Liver (tissue), 9 donors: ENCODE measurements around the gene EXOC3L2. TPM values are rescaled to one million over a fixed set of nuclear protein-coding genes. Genes with fewer than 3 reads are reported as not detected.

Source experiments
- DNase-seq: peaks from one replicate; pipeline ENCODE4 v3.0.0-alpha.2; 2017; ENCODE audit warnings: low spot score
- H3K27ac ChIP-seq, 2 donors: one replicate each; pipeline ENCODE4 v1.7.0; 2013; ENCODE audit warnings: inconsistent platforms in 2 of 2, low read length in 2 of 2, control low read depth in 1 of 2, low read depth in 1 of 2, mild to moderate bottlenecking in 1 of 2
- H3K27me3 ChIP-seq, 4 donors: one replicate each; pipeline versions ENCODE4 v1.6.1 to v1.7.0; 2013; ENCODE audit warnings: low read length in 3 of 4, inconsistent platforms in 1 of 4, mild to moderate bottlenecking in 1 of 4, moderate library complexity in 1 of 4; ENCODE audit not compliant: control insufficient read depth in 4 of 4, insufficient read depth in 4 of 4
- H3K36me3 ChIP-seq, 4 donors: one replicate each; pipeline versions ENCODE4 v1.6.1 to v1.7.0; 2013; ENCODE audit warnings: low read length in 3 of 4, mild to moderate bottlenecking in 3 of 4, low read depth in 1 of 4, moderate library complexity in 1 of 4; ENCODE audit not compliant: control insufficient read depth in 4 of 4, insufficient read depth in 3 of 4
- H3K4me1 ChIP-seq, 4 donors: one replicate each; pipeline versions ENCODE4 v1.6.1 to v1.7.0; 2013; ENCODE audit warnings: low read length in 3 of 4, mild to moderate bottlenecking in 3 of 4, moderate library complexity in 1 of 4; ENCODE audit not compliant: control insufficient read depth in 4 of 4, insufficient read depth in 4 of 4
- H3K4me3 ChIP-seq, 3 donors: one replicate each; pipeline versions ENCODE4 v1.6.1 to v1.7.0; 2013; ENCODE audit warnings: low read length in 3 of 3, control low read depth in 1 of 3, low read depth in 1 of 3, mild to moderate bottlenecking in 1 of 3
- H3K9ac ChIP-seq, 2 donors: one replicate each; pipeline ENCODE4 v1.7.0; 2013; ENCODE audit warnings: low read length in 2 of 2, mild to moderate bottlenecking in 2 of 2, moderate library complexity in 2 of 2, control low read depth in 1 of 2, low read depth in 1 of 2
- H3K9me3 ChIP-seq, 4 donors: one replicate each; pipeline versions ENCODE4 v1.6.1 to v1.7.0; 2013; ENCODE audit warnings: low read length in 3 of 4; ENCODE audit not compliant: control insufficient read depth in 4 of 4
- EGR1 ChIP-seq, 2 donors: IDR thresholded peaks; 2 replicates each; pipeline ENCODE4 v1.6.1; 2016 to 2018; ENCODE audit warnings: antibody characterized with exemption in 2 of 2, low read depth in 2 of 2
- FOXA1 ChIP-seq: IDR thresholded peaks from 2 replicates; pipeline ENCODE4 v1.6.1; 2016; ENCODE audit warnings: antibody characterized with exemption
- FOXA2 ChIP-seq: IDR thresholded peaks from 2 replicates; pipeline ENCODE4 v1.6.1; 2016; ENCODE audit warnings: antibody characterized with exemption
- GABPA ChIP-seq, 2 donors: IDR thresholded peaks in 1 of 2; conservative IDR thresholded peaks in 1 of 2; 2 replicates each; pipeline ENCODE4 v1.6.1; 2016; ENCODE audit warnings: antibody characterized with exemption in 2 of 2, mild to moderate bottlenecking in 1 of 2, moderate library complexity in 1 of 2
- HNF4A ChIP-seq, 2 donors: conservative IDR thresholded peaks; 2 replicates each; pipeline ENCODE4 v1.6.1; 2016; ENCODE audit warnings: antibody characterized with exemption in 2 of 2, mild to moderate bottlenecking in 2 of 2
- HNF4G ChIP-seq: IDR thresholded peaks from 2 replicates; pipeline ENCODE4 v1.6.1; 2016; ENCODE audit warnings: antibody characterized with exemption
- JUND ChIP-seq, 2 donors: IDR thresholded peaks; 2 replicates each; pipeline ENCODE4 v1.6.1; 2016; ENCODE audit warnings: antibody characterized with exemption in 2 of 2
- NR2F2 ChIP-seq: IDR thresholded peaks from 2 replicates; pipeline ENCODE4 v1.6.1; 2016; ENCODE audit warnings: antibody characterized with exemption
- RAD21 ChIP-seq, 2 donors: IDR thresholded peaks; 2 replicates each; pipeline ENCODE4 v1.6.1; 2016; ENCODE audit warnings: antibody characterized with exemption in 2 of 2, mild to moderate bottlenecking in 2 of 2
- RXRA ChIP-seq, 2 donors: IDR thresholded peaks; 2 replicates each; pipeline ENCODE4 v1.6.1; 2017 to 2018; ENCODE audit warnings: antibody characterized with exemption in 2 of 2, mild to moderate bottlenecking in 1 of 2
- SP1 ChIP-seq: IDR thresholded peaks from 2 replicates; pipeline ENCODE4 v1.6.1; 2018; ENCODE audit warnings: antibody characterized with exemption, mild to moderate bottlenecking
- TAF1 ChIP-seq: conservative IDR thresholded peaks from 2 replicates; pipeline ENCODE4 v1.6.1; 2016; ENCODE audit warnings: antibody characterized with exemption, mild to moderate bottlenecking
- YY1 ChIP-seq: IDR thresholded peaks from 2 replicates; pipeline ENCODE4 v1.6.1; 2016; ENCODE audit warnings: antibody characterized with exemption, mild to moderate bottlenecking
- WGBS: extraction: QIAGEN DNeasy Blood & Tissue Kit; methylation state at CpG from one replicate; pipeline ENCODE4 v1.1.7; 2013; 5-methylcytosine and 5-hydroxymethylcytosine counted together
- polyA plus RNA-seq, 2 donors: library from polyadenylated mRNA; stranded (reverse) in 1 of 2; unstranded in 1 of 2; fragments of 200-250 nt in 1 of 2; fragments of >200 nt in 1 of 2; fragmentation: Nextera tagmentation in 1 of 2; extraction: Ambion mirVana in 1 of 2; gene quantifications; one replicate each; pipeline versions ENCODE4 v1.2.1 to v1.2.3, GENCODE V29; 2013 to 2015
- total RNA-seq, 2 donors: library from RNA; depleted of rRNA; stranded (reverse); fragments of >200 nt; gene quantifications; one replicate each; pipeline ENCODE4 v1.2.3, GENCODE V29; 2014
- TF ChIP-seq, protein P1 (sequence below): IDR thresholded peaks from 2 replicates; pipeline ENCODE4 v1.6.1; 2016; ENCODE audit warnings: antibody characterized with exemption
- TF ChIP-seq, protein P2 (sequence below): IDR thresholded peaks from 2 replicates; pipeline ENCODE4 v1.6.1; 2016; ENCODE audit warnings: antibody characterized with exemption, mild to moderate bottlenecking
- TF ChIP-seq, protein P3 (sequence below): IDR thresholded peaks from 2 replicates; pipeline ENCODE4 v1.6.1; 2016; ENCODE audit warnings: antibody characterized with exemption
- TF ChIP-seq, protein P4 (sequence below): IDR thresholded peaks from 2 replicates; pipeline ENCODE4 v1.6.1; 2016; ENCODE audit warnings: antibody characterized with exemption
- TF ChIP-seq, protein P5 (sequence below): fragments of 150-350 bp; IDR thresholded peaks from 2 replicates; pipeline ENCODE4 v1.5.1; 2017; ENCODE audit warnings: improper control_type of control experiment, low read depth, low read length; ENCODE audit not compliant: missing input control
- donor health status: healthy.
- donor health status: healthy.
- donor health status: healthy.
- donor health status: healthy.
- donor health status: healthy.

EXOC3L2 gene
- total and polyA plus RNA-seq, 4 donors: 1.3 to 7.3 (median 4.1) TPM

DNA sequence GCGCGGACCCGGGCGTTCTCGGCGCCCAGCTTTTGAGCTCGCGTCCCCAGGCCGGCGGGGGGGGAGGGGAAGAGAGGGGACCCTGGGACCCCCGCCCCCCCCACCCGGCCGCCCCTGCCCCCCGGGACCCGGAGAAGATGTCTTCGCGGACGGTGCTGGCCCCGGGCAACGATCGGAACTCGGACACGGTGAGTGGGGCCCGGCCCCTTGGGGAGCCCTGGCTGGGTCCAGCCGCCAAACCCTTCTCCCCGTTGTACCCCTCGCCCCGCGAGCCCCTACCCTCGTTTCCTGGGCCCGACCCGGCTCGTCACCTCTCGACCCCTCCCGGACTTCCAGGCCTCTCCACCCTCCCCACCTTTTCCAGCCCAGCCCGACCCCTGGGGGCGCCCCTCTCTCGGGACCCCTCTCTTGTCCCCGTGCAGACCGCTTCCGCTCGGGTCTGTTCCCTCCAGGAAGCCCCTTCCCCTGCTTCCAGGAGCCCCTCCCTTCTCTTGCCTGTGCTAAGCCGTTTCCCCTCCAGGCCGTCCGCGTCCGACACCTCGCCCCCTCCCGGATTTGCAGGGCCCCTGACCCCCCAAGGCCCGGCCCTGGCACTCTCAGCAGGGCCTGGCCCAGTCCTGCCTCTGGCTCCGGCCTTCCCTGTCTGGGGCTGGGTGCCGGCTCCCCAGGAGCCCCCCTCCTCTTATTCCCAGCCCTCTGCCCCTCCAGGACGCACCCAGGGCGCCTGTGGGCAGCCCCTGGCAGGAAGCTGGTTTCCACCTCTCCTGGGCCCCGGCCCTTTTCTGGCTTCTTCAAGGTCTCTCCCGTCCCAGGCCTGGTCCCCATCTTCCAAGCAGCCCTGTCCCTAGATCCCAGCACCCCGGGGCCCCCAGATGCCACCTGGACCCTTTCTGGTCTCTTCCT, 6.5 kb upstream of the EXOC3L2 start:
- peak overlapping the region; percentile 70 to 81 for H3K9ac ChIP-seq
- no peaks in the 10 kb centered on the region for H3K27me3 ChIP-seq
- peaks cover 3 to 44% (median 32%) of the 10 kb centered on the region in 4 donors for H3K4me1 ChIP-seq
- H3K9me3 ChIP-seq: no peaks in the 10 kb centered on the region
- no peaks in the 10 kb centered on the region for H3K36me3 ChIP-seq
- H3K27ac ChIP-seq: peak overlapping the region; percentile 61 to 64
- DNase-seq: no peak
- TF ChIP-seq GABPA (IDR thresholded peaks at IDR 0.05 in 1 of 2, conservative IDR thresholded peaks at IDR 0.05 in 1 of 2) (no peak), RAD21 (IDR thresholded peaks at IDR 0.05) (peak in 1 of 2 donors; percentile 8)
- peak overlapping the region; percentile 82 to 92 (median 90) for H3K4me3 ChIP-seq
- WGBS: 1% methylated on average over 57 of the region's 57 CpGs

DNA sequence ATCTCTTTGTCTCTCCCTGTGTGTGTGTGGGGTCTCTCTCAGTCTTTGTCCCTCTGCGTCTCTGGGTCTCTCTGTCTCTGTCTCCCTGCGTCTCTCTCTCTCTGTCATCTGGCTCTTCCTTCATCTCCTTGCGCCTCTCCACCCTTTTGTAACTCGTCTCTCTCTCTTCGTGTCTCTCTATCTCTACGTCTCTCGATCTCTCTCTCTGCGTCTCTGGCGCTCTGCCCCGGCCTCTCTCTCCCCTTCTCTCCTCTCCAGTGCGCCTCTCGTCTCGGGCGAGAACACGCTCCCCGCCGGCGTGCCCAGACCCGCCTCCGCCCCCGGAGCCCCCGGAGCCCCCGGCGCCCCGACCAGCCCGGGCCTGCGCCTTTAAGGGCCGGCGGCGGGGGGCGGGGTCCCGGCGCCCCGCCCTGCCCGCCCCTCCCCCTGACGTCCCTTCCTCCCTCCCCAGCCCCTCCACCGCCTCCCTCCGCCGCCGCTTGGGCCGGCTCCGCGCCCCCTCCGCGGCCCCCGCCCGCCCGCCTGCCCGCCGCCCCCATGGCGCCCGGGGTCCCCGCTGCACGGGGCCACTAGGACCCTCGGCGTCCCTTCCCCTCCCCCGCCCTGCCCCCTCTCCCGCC, 5.7 kb upstream of the EXOC3L2 start, which contains the start of gene MARK4:
MARK4 (plus strand) TSS at position 440 of the 620 bp plus-strand sequence. CDS start 318 bp downstream, outside the sequence.
- Histone ChIP-seq H3K27me3 (no peaks in the 10 kb centered on the region), H3K4me3 (peak within 1 kb of the TSS; percentile 82 to 92 (median 90)), H3K27ac (peak within 1 kb of the TSS; percentile 61 to 64), H3K9ac (peak within 1 kb of the TSS; percentile 70 to 81), H3K4me1 (peaks cover 3 to 44% (median 31%) of the 10 kb centered on the region in 4 donors), H3K9me3 (no peaks in the 10 kb centered on the region), H3K36me3 (no peaks in the 10 kb centered on the region)
- 2% methylated on average over 58 of the region's 58 CpGs for WGBS
- DNase-seq: peak; percentile 57
- TF ChIP-seq FOXA2 (no peak), HNF4A (conservative IDR thresholded peaks at IDR 0.05) (no peak), NR2F2 (no peak), JUND (IDR thresholded peaks at IDR 0.05) (no peak), SP1 (no peak), HNF4G (no peak), TAF1 (no peak), FOXA1 (no peak), YY1 (no peak), RXRA (IDR thresholded peaks at IDR 0.05) (no peak), RAD21 (IDR thresholded peaks at IDR 0.05) (no peak), EGR1 (IDR thresholded peaks at IDR 0.05; ENCODE audit: low read depth in 2 of 2) (no peak)
- TF ChIP-seq, protein P1, sequence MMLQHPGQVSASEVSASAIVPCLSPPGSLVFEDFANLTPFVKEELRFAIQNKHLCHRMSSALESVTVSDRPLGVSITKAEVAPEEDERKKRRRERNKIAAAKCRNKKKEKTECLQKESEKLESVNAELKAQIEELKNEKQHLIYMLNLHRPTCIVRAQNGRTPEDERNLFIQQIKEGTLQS: no peak
- TF ChIP-seq, protein P2, sequence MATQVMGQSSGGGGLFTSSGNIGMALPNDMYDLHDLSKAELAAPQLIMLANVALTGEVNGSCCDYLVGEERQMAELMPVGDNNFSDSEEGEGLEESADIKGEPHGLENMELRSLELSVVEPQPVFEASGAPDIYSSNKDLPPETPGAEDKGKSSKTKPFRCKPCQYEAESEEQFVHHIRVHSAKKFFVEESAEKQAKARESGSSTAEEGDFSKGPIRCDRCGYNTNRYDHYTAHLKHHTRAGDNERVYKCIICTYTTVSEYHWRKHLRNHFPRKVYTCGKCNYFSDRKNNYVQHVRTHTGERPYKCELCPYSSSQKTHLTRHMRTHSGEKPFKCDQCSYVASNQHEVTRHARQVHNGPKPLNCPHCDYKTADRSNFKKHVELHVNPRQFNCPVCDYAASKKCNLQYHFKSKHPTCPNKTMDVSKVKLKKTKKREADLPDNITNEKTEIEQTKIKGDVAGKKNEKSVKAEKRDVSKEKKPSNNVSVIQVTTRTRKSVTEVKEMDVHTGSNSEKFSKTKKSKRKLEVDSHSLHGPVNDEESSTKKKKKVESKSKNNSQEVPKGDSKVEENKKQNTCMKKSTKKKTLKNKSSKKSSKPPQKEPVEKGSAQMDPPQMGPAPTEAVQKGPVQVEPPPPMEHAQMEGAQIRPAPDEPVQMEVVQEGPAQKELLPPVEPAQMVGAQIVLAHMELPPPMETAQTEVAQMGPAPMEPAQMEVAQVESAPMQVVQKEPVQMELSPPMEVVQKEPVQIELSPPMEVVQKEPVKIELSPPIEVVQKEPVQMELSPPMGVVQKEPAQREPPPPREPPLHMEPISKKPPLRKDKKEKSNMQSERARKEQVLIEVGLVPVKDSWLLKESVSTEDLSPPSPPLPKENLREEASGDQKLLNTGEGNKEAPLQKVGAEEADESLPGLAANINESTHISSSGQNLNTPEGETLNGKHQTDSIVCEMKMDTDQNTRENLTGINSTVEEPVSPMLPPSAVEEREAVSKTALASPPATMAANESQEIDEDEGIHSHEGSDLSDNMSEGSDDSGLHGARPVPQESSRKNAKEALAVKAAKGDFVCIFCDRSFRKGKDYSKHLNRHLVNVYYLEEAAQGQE: no peak
- TF ChIP-seq, protein P3, sequence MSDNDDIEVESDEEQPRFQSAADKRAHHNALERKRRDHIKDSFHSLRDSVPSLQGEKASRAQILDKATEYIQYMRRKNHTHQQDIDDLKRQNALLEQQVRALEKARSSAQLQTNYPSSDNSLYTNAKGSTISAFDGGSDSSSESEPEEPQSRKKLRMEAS: no peak
- TF ChIP-seq, protein P4, sequence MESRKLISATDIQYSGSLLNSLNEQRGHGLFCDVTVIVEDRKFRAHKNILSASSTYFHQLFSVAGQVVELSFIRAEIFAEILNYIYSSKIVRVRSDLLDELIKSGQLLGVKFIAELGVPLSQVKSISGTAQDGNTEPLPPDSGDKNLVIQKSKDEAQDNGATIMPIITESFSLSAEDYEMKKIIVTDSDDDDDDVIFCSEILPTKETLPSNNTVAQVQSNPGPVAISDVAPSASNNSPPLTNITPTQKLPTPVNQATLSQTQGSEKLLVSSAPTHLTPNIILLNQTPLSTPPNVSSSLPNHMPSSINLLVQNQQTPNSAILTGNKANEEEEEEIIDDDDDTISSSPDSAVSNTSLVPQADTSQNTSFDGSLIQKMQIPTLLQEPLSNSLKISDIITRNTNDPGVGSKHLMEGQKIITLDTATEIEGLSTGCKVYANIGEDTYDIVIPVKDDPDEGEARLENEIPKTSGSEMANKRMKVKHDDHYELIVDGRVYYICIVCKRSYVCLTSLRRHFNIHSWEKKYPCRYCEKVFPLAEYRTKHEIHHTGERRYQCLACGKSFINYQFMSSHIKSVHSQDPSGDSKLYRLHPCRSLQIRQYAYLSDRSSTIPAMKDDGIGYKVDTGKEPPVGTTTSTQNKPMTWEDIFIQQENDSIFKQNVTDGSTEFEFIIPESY: no peak
- TF ChIP-seq, protein P5, sequence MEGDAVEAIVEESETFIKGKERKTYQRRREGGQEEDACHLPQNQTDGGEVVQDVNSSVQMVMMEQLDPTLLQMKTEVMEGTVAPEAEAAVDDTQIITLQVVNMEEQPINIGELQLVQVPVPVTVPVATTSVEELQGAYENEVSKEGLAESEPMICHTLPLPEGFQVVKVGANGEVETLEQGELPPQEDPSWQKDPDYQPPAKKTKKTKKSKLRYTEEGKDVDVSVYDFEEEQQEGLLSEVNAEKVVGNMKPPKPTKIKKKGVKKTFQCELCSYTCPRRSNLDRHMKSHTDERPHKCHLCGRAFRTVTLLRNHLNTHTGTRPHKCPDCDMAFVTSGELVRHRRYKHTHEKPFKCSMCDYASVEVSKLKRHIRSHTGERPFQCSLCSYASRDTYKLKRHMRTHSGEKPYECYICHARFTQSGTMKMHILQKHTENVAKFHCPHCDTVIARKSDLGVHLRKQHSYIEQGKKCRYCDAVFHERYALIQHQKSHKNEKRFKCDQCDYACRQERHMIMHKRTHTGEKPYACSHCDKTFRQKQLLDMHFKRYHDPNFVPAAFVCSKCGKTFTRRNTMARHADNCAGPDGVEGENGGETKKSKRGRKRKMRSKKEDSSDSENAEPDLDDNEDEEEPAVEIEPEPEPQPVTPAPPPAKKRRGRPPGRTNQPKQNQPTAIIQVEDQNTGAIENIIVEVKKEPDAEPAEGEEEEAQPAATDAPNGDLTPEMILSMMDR: no peak
